ENCODE measurements around the gene PDE2A. TPM values are rescaled to one million over a fixed set of nuclear protein-coding genes. Genes with fewer than 3 reads are reported as not detected.

Gene PDE2A
- total RNA-seq, 2 donors from 2014 or later: 0.77 to 1.7 TPM

- peak; percentile 73 to 84 for DNase-seq
- ATAC-seq (replicated peaks in 1 of 2): peak; percentile 72 to 77
- H3K4me1 Mint-ChIP-seq (ENCODE audit: low read depth): peaks cover 32% of the 10 kb centered on the region
- peak overlapping the region; percentile 67 to 81 for H3K4me3 Mint-ChIP-seq
- H3K9me3 Mint-ChIP-seq: no peaks in the 10 kb centered on the region
- H3K36me3 Mint-ChIP-seq (ENCODE audit: insufficient read depth in 2 of 2): peaks cover 0 to 3% of the 10 kb centered on the region in 2 donors
- peaks cover 42% of the 10 kb centered on the region for H3K27me3 Mint-ChIP-seq (ENCODE audit: low read depth)
- H3K27ac Mint-ChIP-seq: no peak overlapping the region
Observed at GRCh38 chr11:72585762-72586311, 88.4 kb downstream of the PDE2A start.

- ATAC-seq (replicated peaks in 1 of 2): peak; percentile 14 to 16
- no peak overlapping the region for H3K27ac Mint-ChIP-seq
- no peaks in the 10 kb centered on the region for H3K9me3 Mint-ChIP-seq
- DNase-seq: no peak
- peaks cover 0 to 1% of the 10 kb centered on the region in 2 donors for H3K36me3 Mint-ChIP-seq (ENCODE audit: insufficient read depth in 2 of 2)
- H3K27me3 Mint-ChIP-seq (ENCODE audit: low read depth): peaks cover 36% of the 10 kb centered on the region
- H3K4me3 Mint-ChIP-seq: peak overlapping the region; percentile 67 to 81
- H3K4me1 Mint-ChIP-seq (ENCODE audit: low read depth): peaks cover 29% of the 10 kb centered on the region
Observed at GRCh38 chr11:72584939-72585597, 89.2 kb downstream of the PDE2A start.

GRCh38 chr11:72584293-72584938, 89.8 kb downstream of the PDE2A start:
- H3K27me3 Mint-ChIP-seq (ENCODE audit: low read depth): peaks cover 29% of the 10 kb centered on the region
- H3K4me3 Mint-ChIP-seq: peak overlapping the region; percentile 67 to 81
- H3K4me1 Mint-ChIP-seq (ENCODE audit: low read depth): peaks cover 22% of the 10 kb centered on the region
- peaks cover 0 to 1% of the 10 kb centered on the region in 2 donors for H3K36me3 Mint-ChIP-seq (ENCODE audit: insufficient read depth in 2 of 2)
- DNase-seq (peak; percentile 53 to 64), ATAC-seq (replicated peaks in 1 of 2) (peak; percentile 49 to 66)
- no peak overlapping the region for H3K27ac Mint-ChIP-seq
- H3K9me3 Mint-ChIP-seq: no peaks in the 10 kb centered on the region

- ATAC-seq (replicated peaks in 1 of 2) (no peak), DNase-seq (no peak)
- no peak overlapping the region for H3K27ac Mint-ChIP-seq
- peak overlapping the region; percentile 20 to 68 for H3K4me3 Mint-ChIP-seq
- no peaks in the 10 kb centered on the region for H3K9me3 Mint-ChIP-seq
- peaks cover 22% of the 10 kb centered on the region for H3K4me1 Mint-ChIP-seq (ENCODE audit: low read depth)
- peaks cover 23% of the 10 kb centered on the region for H3K27me3 Mint-ChIP-seq (ENCODE audit: low read depth)
- H3K36me3 Mint-ChIP-seq (ENCODE audit: insufficient read depth in 2 of 2): peaks cover 0 to 1% of the 10 kb centered on the region in 2 donors
Observed at GRCh38 chr11:72583616-72584292, 90.5 kb downstream of the PDE2A start.

- no peak overlapping the region for H3K27ac Mint-ChIP-seq
- H3K36me3 Mint-ChIP-seq (ENCODE audit: insufficient read depth in 2 of 2): peaks cover 0 to 1% of the 10 kb centered on the region in 2 donors
- H3K27me3 Mint-ChIP-seq (ENCODE audit: low read depth): peaks cover 17% of the 10 kb centered on the region
- DNase-seq (no peak), ATAC-seq (replicated peaks in 1 of 2) (no peak)
- H3K4me3 Mint-ChIP-seq: no peak overlapping the region
- H3K9me3 Mint-ChIP-seq: no peaks in the 10 kb centered on the region
- H3K4me1 Mint-ChIP-seq (ENCODE audit: low read depth): peaks cover 22% of the 10 kb centered on the region
Observed at GRCh38 chr11:72583177-72583553, 91.1 kb downstream of the PDE2A start.

GRCh38 chr11:72582206-72583176, 91.7 kb downstream of the PDE2A start:
- H3K27me3 Mint-ChIP-seq (ENCODE audit: low read depth): peaks cover 10% of the 10 kb centered on the region
- H3K4me1 Mint-ChIP-seq (ENCODE audit: low read depth): peaks cover 22% of the 10 kb centered on the region
- no peak overlapping the region for H3K4me3 Mint-ChIP-seq
- DNase-seq: no peak
- H3K9me3 Mint-ChIP-seq: no peaks in the 10 kb centered on the region
- H3K27ac Mint-ChIP-seq: no peak overlapping the region
- H3K36me3 Mint-ChIP-seq (ENCODE audit: insufficient read depth in 2 of 2): peaks cover 0 to 1% of the 10 kb centered on the region in 2 donors
- ATAC-seq (replicated peaks in 1 of 2): no peak

GRCh38 chr11:72581067-72581466, 93.2 kb downstream of the PDE2A start:
- Mint-ChIP-seq H3K36me3 (ENCODE audit: insufficient read depth in 2 of 2) (peaks cover 0 to 1% of the 10 kb centered on the region in 2 donors), H3K4me3 (no peak overlapping the region), H3K4me1 (ENCODE audit: low read depth) (peaks cover 16% of the 10 kb centered on the region), H3K27me3 (ENCODE audit: low read depth) (no peaks in the 10 kb centered on the region), H3K27ac (no peak overlapping the region), H3K9me3 (no peaks in the 10 kb centered on the region)
- no peak for DNase-seq
- no peak for ATAC-seq (replicated peaks in 1 of 2)

GRCh38 chr11:72580642-72580950, 93.6 kb downstream of the PDE2A start:
- Mint-ChIP-seq H3K4me3 (no peak overlapping the region), H3K27ac (no peak overlapping the region)
- no peak for DNase-seq

GRCh38 chr11:72579816-72580641, 94.2 kb downstream of the PDE2A start:
- Mint-ChIP-seq H3K9me3 (no peaks in the 10 kb centered on the region), H3K27ac (no peak overlapping the region), H3K36me3 (ENCODE audit: insufficient read depth in 2 of 2) (peaks cover 0 to 1% of the 10 kb centered on the region in 2 donors), H3K27me3 (ENCODE audit: low read depth) (no peaks in the 10 kb centered on the region), H3K4me3 (no peak overlapping the region), H3K4me1 (ENCODE audit: low read depth) (peaks cover 7% of the 10 kb centered on the region)
- DNase-seq (no peak), ATAC-seq (replicated peaks in 1 of 2) (no peak)

More at GRCh38 chr11:72580642-72580950, 93.6 kb downstream of the PDE2A start:
- ATAC-seq (replicated peaks in 1 of 2): no peak
- Mint-ChIP-seq H3K36me3 (ENCODE audit: insufficient read depth in 2 of 2) (peaks cover 0 to 1% of the 10 kb centered on the region in 2 donors), H3K4me1 (ENCODE audit: low read depth) (peaks cover 12% of the 10 kb centered on the region), H3K9me3 (no peaks in the 10 kb centered on the region), H3K27me3 (ENCODE audit: low read depth) (no peaks in the 10 kb centered on the region)

GRCh38 chr11:72578991-72579815, 95.0 kb downstream of the PDE2A start:
- H3K9me3 Mint-ChIP-seq: no peaks in the 10 kb centered on the region
- no peaks in the 10 kb centered on the region for H3K4me1 Mint-ChIP-seq (ENCODE audit: low read depth)
- H3K4me3 Mint-ChIP-seq: no peak overlapping the region
- peaks cover 0 to 1% of the 10 kb centered on the region in 2 donors for H3K36me3 Mint-ChIP-seq (ENCODE audit: insufficient read depth in 2 of 2)
- DNase-seq: no peak
- H3K27me3 Mint-ChIP-seq (ENCODE audit: low read depth): peaks cover 8% of the 10 kb centered on the region
- ATAC-seq (replicated peaks in 1 of 2): no peak
- H3K27ac Mint-ChIP-seq: no peak overlapping the region

GRCh38 chr11:72578566-72578965, 95.7 kb downstream of the PDE2A start:
- Mint-ChIP-seq H3K4me1 (ENCODE audit: low read depth) (peaks cover 2% of the 10 kb centered on the region), H3K27ac (no peak overlapping the region), H3K36me3 (ENCODE audit: insufficient read depth in 2 of 2) (no peaks in the 10 kb centered on the region), H3K4me3 (no peak overlapping the region), H3K27me3 (ENCODE audit: low read depth) (peaks cover 14% of the 10 kb centered on the region), H3K9me3 (no peaks in the 10 kb centered on the region)
- no peak for DNase-seq
- no peak for ATAC-seq (replicated peaks in 1 of 2)
